Prostate gland (tissue), 2 donors: ENCODE data around the gene NHERF2. TPM values are rescaled to one million over a fixed set of nuclear protein-coding genes. Genes with fewer than 3 reads are reported as not detected.

ENCODE experiments used
- DNase-seq: peaks from one replicate; pipeline ENCODE4 v3.0.0-alpha.2; 2019; ENCODE audit warnings: low spot score
- H3K27ac ChIP-seq, 2 donors: fragments of 200-600 bp; sonication (generic); 2 replicates each; pipeline ENCODE4 v1.5.1; 2017 to 2019
- H3K27me3 ChIP-seq: fragments of 200-600 bp; sonication (generic); replicated peaks from 2 replicates; pipeline ENCODE4 v1.5.1; 2019; ENCODE audit not compliant: insufficient read depth
- H3K36me3 ChIP-seq, 2 donors: fragments of 200-600 bp; sonication (generic); 1 replicate in 1 of 2; 2 replicates in 1 of 2; pipeline versions ENCODE4 v1.5.1 to v1.8.1; 2017 to 2019
- H3K4me1 ChIP-seq: fragments of 200-600 bp; sonication (generic); replicated peaks from 2 replicates; pipeline ENCODE4 v1.5.1; 2019
- H3K4me3 ChIP-seq, 2 donors: fragments of 200-600 bp; sonication (generic); 2 replicates each; pipeline ENCODE4 v1.5.1; 2017 to 2019
- H3K9me3 ChIP-seq: fragments of 200-600 bp; sonication (generic); 2 replicates; pipeline ENCODE4 v1.5.1; 2017
- POLR2A ChIP-seq: fragments of 450-650 bp; IDR thresholded peaks from one replicate; pipeline ENCODE4 v1.6.1; 2016; ENCODE audit warnings: antibody characterized with exemption, mild to moderate bottlenecking
- POLR2AphosphoS5 ChIP-seq: sonication (generic); formaldehyde crosslinking; IDR thresholded peaks from one replicate; pipeline ENCODE4 v1.6.1; 2017; ENCODE audit warnings: antibody characterized with exemption
- WGBS: methylation state at CpG from one replicate; pipeline ENCODE4 v1.1.5; 2018; 5-methylcytosine and 5-hydroxymethylcytosine counted together
- intact Hi-C: fragments of 100-400 bp; cut with DNase I; formaldehyde crosslinking; loops from one replicate; pipeline ENCODE4 v1.14.2; 2022
- total RNA-seq, 2 donors: library from RNA; depleted of rRNA; stranded (reverse); fragments of >200 nt; gene quantifications; one replicate each; pipeline ENCODE4 v1.1.0, GENCODE V29; 2016
- TF ChIP-seq, protein P1 (sequence below), 4 experiments: fragments of 200-600 bp in 2 of 4; fragments of 450-650 bp in 2 of 4; sonication (generic) in 2 of 4; IDR thresholded peaks; 1 replicate in 3 of 4; 2 replicates in 1 of 4; pipeline ENCODE4 v1.5.1; 2016 to 2019; ENCODE audit warnings: antibody characterized with exemption in 4 of 4, mild to moderate bottlenecking in 2 of 4, moderate library complexity in 2 of 4

The NHERF2 gene
- total RNA-seq, 2 donors from 2014 or later: 118 to 170 TPM

DNA sequence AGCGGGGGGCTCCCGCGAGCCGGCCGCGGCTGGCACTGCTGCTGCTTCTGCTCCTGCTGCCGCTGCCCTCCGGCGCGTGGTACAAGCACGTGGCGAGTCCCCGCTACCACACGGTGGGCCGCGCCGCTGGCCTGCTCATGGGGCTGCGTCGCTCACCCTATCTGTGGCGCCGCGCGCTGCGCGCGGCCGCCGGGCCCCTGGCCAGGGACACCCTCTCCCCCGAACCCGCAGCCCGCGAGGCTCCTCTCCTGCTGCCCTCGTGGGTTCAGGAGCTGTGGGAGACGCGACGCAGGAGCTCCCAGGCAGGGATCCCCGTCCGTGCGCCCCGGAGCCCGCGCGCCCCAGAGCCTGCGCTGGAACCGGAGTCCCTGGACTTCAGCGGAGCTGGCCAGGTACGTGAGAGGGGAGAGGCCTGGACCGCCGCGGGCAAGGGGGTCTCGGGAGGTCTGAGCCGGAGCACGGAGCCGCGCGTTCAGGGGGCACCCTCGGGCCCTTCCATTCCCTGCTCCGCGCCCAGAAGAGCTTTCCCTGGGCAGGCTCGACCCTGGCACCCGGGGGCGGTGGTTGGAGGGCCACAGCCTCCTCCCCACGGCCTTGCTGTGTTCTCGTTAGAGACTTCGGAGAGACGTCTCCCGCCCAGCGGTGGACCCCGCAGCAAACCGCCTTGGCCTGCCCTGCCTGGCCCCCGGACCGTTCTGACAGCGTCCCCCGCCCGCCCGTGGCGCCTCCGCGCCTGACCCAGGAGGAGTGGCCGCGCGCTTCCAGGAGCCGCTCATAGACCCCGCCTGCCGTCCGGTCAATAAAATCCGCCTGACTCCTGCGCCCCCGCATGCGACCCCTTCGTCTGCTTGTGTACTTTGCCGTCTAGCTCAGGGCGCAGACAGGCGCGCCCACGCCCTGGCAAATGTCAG, 6.5 kb upstream of the NHERF2 start:
- WGBS: under 1% methylated on average over 33 of the region's 96 CpGs
- H3K9me3 ChIP-seq: no peaks in the 10 kb centered on the region
- no peak for DNase-seq
- H3K36me3 ChIP-seq: no peaks in the 10 kb centered on the region
- intact Hi-C loops: loop anchor here (10.0 kb wide), 1 partner anchor 225 kb away; no protein-coding TSS in a partner anchor
- TF ChIP-seq POLR2AphosphoS5: no peak
- TF ChIP-seq, protein P1, sequence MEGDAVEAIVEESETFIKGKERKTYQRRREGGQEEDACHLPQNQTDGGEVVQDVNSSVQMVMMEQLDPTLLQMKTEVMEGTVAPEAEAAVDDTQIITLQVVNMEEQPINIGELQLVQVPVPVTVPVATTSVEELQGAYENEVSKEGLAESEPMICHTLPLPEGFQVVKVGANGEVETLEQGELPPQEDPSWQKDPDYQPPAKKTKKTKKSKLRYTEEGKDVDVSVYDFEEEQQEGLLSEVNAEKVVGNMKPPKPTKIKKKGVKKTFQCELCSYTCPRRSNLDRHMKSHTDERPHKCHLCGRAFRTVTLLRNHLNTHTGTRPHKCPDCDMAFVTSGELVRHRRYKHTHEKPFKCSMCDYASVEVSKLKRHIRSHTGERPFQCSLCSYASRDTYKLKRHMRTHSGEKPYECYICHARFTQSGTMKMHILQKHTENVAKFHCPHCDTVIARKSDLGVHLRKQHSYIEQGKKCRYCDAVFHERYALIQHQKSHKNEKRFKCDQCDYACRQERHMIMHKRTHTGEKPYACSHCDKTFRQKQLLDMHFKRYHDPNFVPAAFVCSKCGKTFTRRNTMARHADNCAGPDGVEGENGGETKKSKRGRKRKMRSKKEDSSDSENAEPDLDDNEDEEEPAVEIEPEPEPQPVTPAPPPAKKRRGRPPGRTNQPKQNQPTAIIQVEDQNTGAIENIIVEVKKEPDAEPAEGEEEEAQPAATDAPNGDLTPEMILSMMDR (IDR thresholded peaks at IDR 0.05): no peak
- TF ChIP-seq POLR2A: no peak
- H3K27me3 ChIP-seq: peaks cover 5% of the 10 kb centered on the region
- H3K4me3 ChIP-seq: no peak overlapping the region
- H3K27ac ChIP-seq: no peak overlapping the region
- peaks cover 9% of the 10 kb centered on the region for H3K4me1 ChIP-seq

DNA sequence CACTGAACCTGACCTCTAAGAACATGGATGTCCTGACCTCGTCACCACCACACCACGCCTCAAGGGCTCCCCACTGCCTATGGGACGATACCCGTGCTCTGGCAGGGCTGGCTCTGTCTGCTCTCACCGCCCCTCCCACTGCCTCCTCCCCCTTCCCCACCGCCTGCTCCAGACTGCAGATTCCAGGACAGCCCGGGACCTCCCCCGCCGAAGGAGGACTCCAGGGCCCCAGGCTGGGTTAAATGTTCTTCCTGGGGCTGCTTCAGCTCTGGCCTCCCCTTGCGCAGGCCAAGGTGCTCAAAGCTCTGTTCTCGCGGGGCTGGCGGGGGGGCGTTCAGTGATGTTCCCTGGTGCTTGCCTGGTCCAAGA, 4.0 kb upstream of the NHERF2 start:
- no peak for DNase-seq
- Histone ChIP-seq H3K27me3 (peaks cover 5% of the 10 kb centered on the region), H3K27ac (peak overlapping the region in 1 of 2 donors; percentile 71)

DNA sequence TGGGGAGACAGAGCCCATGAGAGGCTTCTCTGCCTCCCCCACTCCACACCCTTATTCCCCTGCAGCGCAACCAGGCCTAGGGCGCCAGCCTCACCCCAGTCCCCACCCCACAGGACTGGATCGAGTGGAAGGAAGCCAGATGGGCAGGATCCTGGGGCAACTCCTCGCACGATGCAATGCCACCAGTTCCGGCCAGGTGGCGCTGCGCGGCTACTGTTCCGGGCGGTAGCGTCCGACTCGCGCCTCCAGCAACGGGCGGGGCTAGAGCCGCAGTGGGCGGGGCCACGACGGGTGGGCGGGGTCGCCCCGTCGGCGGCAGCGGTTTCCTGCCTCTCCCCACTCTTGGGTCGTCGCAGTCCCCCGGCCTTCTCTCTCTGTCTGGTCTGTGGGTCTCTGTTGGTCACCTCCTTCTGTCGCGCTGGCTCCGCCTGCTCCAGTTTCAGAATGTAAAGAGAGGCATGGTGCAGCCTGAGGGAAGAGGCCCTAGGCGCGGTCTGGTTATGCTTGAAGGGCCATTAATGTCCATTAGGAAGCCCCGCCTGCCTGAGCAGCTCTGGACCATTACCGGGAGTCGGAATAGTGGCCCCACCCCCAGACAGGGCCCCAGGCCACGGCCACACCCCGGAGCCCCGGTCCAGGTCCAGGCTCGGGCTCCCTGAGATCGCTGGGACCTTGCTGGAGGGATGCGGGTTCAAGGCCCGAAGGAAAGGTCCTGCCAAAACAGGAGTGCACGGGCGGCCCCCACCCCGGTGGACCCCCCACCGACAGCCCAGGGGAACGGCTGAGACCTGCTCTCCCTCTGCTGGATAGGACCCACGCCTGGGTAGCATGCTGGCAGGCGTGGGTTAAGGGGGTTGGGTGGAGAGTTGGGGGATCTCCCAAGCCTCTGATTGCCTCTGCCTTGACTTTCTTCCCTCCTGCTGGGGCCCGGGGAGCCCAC, 3.3 kb upstream of the NHERF2 start:
- intact Hi-C loops: loop anchor here (2.0 to 10.0 kb wide), 2 partner anchors 117 to 221 kb away; no protein-coding TSS in a partner anchor
- TF ChIP-seq POLR2AphosphoS5 (peak; percentile 88), POLR2A (peak; percentile 58)
- TF ChIP-seq, protein P1 (IDR thresholded peaks at IDR 0.05): peak; percentile 97 to 100 (median 99)
- H3K4me3 ChIP-seq: peak overlapping the region in 1 of 2 donors; percentile 23
- peaks cover 5% of the 10 kb centered on the region for H3K27me3 ChIP-seq
- peaks cover 10% of the 10 kb centered on the region for H3K4me1 ChIP-seq
- H3K27ac ChIP-seq: peak overlapping the region; percentile 67 to 71
- WGBS: 7% methylated on average over 43 of the region's 53 CpGs
- no peaks in the 10 kb centered on the region for H3K36me3 ChIP-seq
- DNase-seq: peak; percentile 92
- H3K9me3 ChIP-seq: no peaks in the 10 kb centered on the region

More for the DNA sequence above, 4.0 kb upstream of the NHERF2 start:
- H3K36me3 ChIP-seq: no peaks in the 10 kb centered on the region
- peaks cover 9% of the 10 kb centered on the region for H3K4me1 ChIP-seq
- intact Hi-C loops: loop anchor here (2.0 to 10.0 kb wide), 2 partner anchors 118 to 222 kb away; no protein-coding TSS in a partner anchor
- no peaks in the 10 kb centered on the region for H3K9me3 ChIP-seq
- TF ChIP-seq POLR2A (no peak), POLR2AphosphoS5 (no peak)
- TF ChIP-seq, protein P1 (IDR thresholded peaks at IDR 0.05): no peak
- 1% methylated on average over 14 of the region's 14 CpGs for WGBS
- peak overlapping the region in 1 of 2 donors; percentile 23 for H3K4me3 ChIP-seq

- Histone ChIP-seq H3K4me3 (no peak overlapping the region), H3K4me1 (peaks cover 14% of the 10 kb centered on the region)
- TF ChIP-seq POLR2A (no peak), POLR2AphosphoS5 (no peak)
- TF ChIP-seq, protein P1 (IDR thresholded peaks at IDR 0.05): no peak
These were observed 2.7 kb upstream of the NHERF2 start for GRCh38 chr16:2024032-2024420.

More at GRCh38 chr16:2024032-2024420, 2.7 kb upstream of the NHERF2 start:
- peaks cover 5% of the 10 kb centered on the region for H3K27me3 ChIP-seq
- peak overlapping the region in 1 of 2 donors; percentile 67 for H3K27ac ChIP-seq
- no peaks in the 10 kb centered on the region for H3K9me3 ChIP-seq
- no peak for DNase-seq
- no peaks in the 10 kb centered on the region for H3K36me3 ChIP-seq
- 95% methylated on average over 12 of the region's 12 CpGs for WGBS
- intact Hi-C loops: loop anchor here (10.0 kb wide), 1 partner anchor 221 kb away; no protein-coding TSS in a partner anchor
